Loucy (cell line): ENCODE data around the gene PAM.

Experiments
- H2AFZ ChIP-seq: fragments of 200-600 bp; sonication (generic); 2 replicates; pipeline ENCODE4 v1.6.0; 2016; ENCODE audit warnings: antibody characterized with exemption, mild to moderate bottlenecking, low read length, moderate library complexity
- H3F3A ChIP-seq: fragments of 200-600 bp; 2 replicates; pipeline ENCODE4 v1.6.0; 2016; ENCODE audit warnings: antibody characterized with exemption, low read depth, mild to moderate bottlenecking
- H3K27me3 ChIP-seq: fragments of 200-600 bp; sonication (generic); 2 replicates; pipeline ENCODE4 v1.6.1; 2014; ENCODE audit warnings: low read length, mild to moderate bottlenecking; ENCODE audit not compliant: insufficient read depth, poor library complexity, severe bottlenecking
- H3K36me3 ChIP-seq: fragments of 200-600 bp; sonication (generic); 2 replicates; pipeline ENCODE4 v1.6.1; 2016; ENCODE audit warnings: low read length; ENCODE audit not compliant: insufficient read depth
- H3K4me1 ChIP-seq: fragments of 200-600 bp; sonication (generic); 2 replicates; pipeline ENCODE4 v1.5.1; 2014; ENCODE audit warnings: low read length, mild to moderate bottlenecking; ENCODE audit not compliant: insufficient read depth, poor library complexity, severe bottlenecking
- H3K4me2 ChIP-seq: fragments of 200-600 bp; sonication (generic); 2 replicates; pipeline ENCODE4 v1.6.0; 2014; ENCODE audit warnings: antibody characterized with exemption, low read length, low read depth, mild to moderate bottlenecking; ENCODE audit not compliant: poor library complexity, severe bottlenecking
- H3K4me3 ChIP-seq: fragments of 200-600 bp; sonication (generic); 2 replicates; pipeline ENCODE4 v1.5.1; 2014; ENCODE audit warnings: low read length, mild to moderate bottlenecking, mixed read lengths; ENCODE audit not compliant: poor library complexity, severe bottlenecking
- H3K79me2 ChIP-seq: fragments of 200-600 bp; sonication (generic); 2 replicates; pipeline ENCODE4 v1.6.1; 2014; ENCODE audit warnings: low read length; ENCODE audit not compliant: insufficient read depth
- H3K9ac ChIP-seq: fragments of 200-600 bp; sonication (generic); 2 replicates; pipeline ENCODE4 v1.6.0; 2014; ENCODE audit warnings: mild to moderate bottlenecking, low read depth, low read length, moderate library complexity; ENCODE audit not compliant: poor library complexity, severe bottlenecking
- H3K9me2 ChIP-seq: fragments of 200-600 bp; sonication (generic); replicated peaks from 2 replicates; pipeline ENCODE4 v1.6.1; 2016; ENCODE audit warnings: low read depth, low read length, mixed read lengths
- H3K9me3 ChIP-seq: fragments of 200-600 bp; sonication (generic); 2 replicates; pipeline ENCODE4 v1.6.1; 2014; ENCODE audit warnings: mild to moderate bottlenecking, antibody characterized with exemption, low read length, low read depth; ENCODE audit not compliant: insufficient read depth
- H4K20me1 ChIP-seq: fragments of 200-600 bp; sonication (generic); 2 replicates; pipeline ENCODE4 v1.6.0; 2014; ENCODE audit warnings: antibody characterized with exemption, low read length, mild to moderate bottlenecking; ENCODE audit not compliant: insufficient read depth, poor library complexity, severe bottlenecking
- CTCF ChIP-seq: fragments of 200-600 bp; sonication (generic); conservative IDR thresholded peaks from 2 replicates; pipeline ENCODE4 v1.5.1; 2014; ENCODE audit warnings: mild to moderate bottlenecking, antibody characterized with exemption, low read length
- EZH2phosphoT487 ChIP-seq: fragments of 200-600 bp; IDR thresholded peaks from 2 replicates; pipeline ENCODE4 v1.6.1; 2018; ENCODE audit warnings: antibody characterized with exemption, mild to moderate bottlenecking, moderate library complexity, borderline replicate concordance

The PAM gene

DNA sequence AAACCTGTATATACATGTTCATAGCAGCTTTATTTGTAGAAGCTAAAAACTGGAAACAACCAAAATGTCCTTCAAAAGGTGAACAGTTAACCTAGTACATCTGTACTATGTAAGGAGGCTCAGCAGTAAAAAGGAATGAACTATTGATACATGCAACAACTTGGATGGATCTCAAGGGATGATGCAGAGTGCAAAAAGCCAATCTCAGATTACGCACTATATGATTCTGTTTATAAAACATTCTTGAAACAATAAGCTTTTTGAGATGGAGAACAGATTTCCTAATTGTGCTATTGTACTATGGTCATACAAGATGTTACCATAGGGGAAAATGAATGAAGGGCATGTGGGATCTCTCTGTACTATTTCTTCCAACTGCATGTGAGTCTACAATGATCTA lies 88.9 kb downstream of the PAM start:
- no peak overlapping the region for H3K4me2 ChIP-seq
- TF ChIP-seq CTCF (no peak), EZH2phosphoT487 (no peak)
- H3K79me2 ChIP-seq: no peaks in the 10 kb centered on the region
- no peaks in the 10 kb centered on the region for H4K20me1 ChIP-seq
- no peaks in the 10 kb centered on the region for H3K36me3 ChIP-seq
- no peaks in the 10 kb centered on the region for H3K9me2 ChIP-seq
- H3K4me1 ChIP-seq: peaks cover 4% of the 10 kb centered on the region
- no peaks in the 10 kb centered on the region for H3K9me3 ChIP-seq
- H3K9ac ChIP-seq: no peak overlapping the region
- no peaks in the 10 kb centered on the region for H3K27me3 ChIP-seq
- H3F3A ChIP-seq: no peaks in the 10 kb centered on the region
- H2AFZ ChIP-seq: no peak overlapping the region
- H3K4me3 ChIP-seq: no peak overlapping the region

DNA sequence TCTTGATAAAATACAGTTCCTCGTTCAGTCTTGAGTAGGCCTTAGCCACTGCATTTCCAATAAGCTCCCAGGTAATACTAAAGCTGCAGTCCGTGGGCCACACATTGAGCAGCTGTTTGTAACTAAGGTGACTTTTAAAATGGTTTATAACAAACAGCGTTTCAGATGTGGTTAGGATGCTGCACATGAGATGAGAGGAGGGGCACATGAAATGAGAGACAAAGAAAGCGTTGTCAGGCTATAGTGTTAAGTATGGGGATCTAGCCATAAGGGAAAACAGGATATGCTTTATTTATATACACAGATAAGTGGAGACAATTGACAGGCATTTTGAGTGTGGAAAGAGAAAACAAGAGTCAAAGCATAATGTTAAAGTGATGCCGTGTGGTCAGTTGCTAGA lies 89.9 kb downstream of the PAM start:
- no peak overlapping the region for H2AFZ ChIP-seq
- H3K27me3 ChIP-seq: no peaks in the 10 kb centered on the region
- no peaks in the 10 kb centered on the region for H3K79me2 ChIP-seq
- H3K9ac ChIP-seq: no peak overlapping the region
- no peak overlapping the region for H3K4me2 ChIP-seq
- H3K36me3 ChIP-seq: no peaks in the 10 kb centered on the region
- TF ChIP-seq EZH2phosphoT487 (no peak), CTCF (no peak)
- H3F3A ChIP-seq: no peaks in the 10 kb centered on the region
- H3K9me2 ChIP-seq: no peaks in the 10 kb centered on the region
- no peak overlapping the region for H3K4me3 ChIP-seq
- H3K9me3 ChIP-seq: no peaks in the 10 kb centered on the region
- H4K20me1 ChIP-seq: no peaks in the 10 kb centered on the region
- peaks cover 4% of the 10 kb centered on the region for H3K4me1 ChIP-seq

GRCh38 chr5:102850503-102850902 lies 95.4 kb downstream of the PAM start:
- Histone ChIP-seq H2AFZ (no peak overlapping the region), H3K4me2 (no peak overlapping the region), H4K20me1 (no peaks in the 10 kb centered on the region), H3F3A (no peaks in the 10 kb centered on the region), H3K9me3 (no peaks in the 10 kb centered on the region), H3K9me2 (no peaks in the 10 kb centered on the region), H3K27me3 (no peaks in the 10 kb centered on the region), H3K9ac (no peak overlapping the region), H3K79me2 (no peaks in the 10 kb centered on the region), H3K4me1 (peaks cover 5% of the 10 kb centered on the region), H3K4me3 (no peak overlapping the region), H3K36me3 (no peaks in the 10 kb centered on the region)
- TF ChIP-seq EZH2phosphoT487 (no peak), CTCF (no peak)
